ENCODE results near the gene ARF1. TPM values are rescaled to one million over a fixed set of nuclear protein-coding genes. Genes with fewer than 3 reads are reported as not detected.
A peak's percentile ranks its signal among the peaks of the same experiment; 100 is the strongest.

Gene ARF1
- total RNA-seq, 1 donor from 2014 or later: 339 TPM

GRCh38 chr1:228041316-228041715, 41.2 kb upstream of the ARF1 start:
- H3K27me3 Mint-ChIP-seq (ENCODE audit: low read depth): peaks cover 26% of the 10 kb centered on the region
- no peak for TF ChIP-seq CTCF (IDR thresholded peaks at IDR 0.05)
- H3K4me1 Mint-ChIP-seq (ENCODE audit: low read depth): peaks cover 2% of the 10 kb centered on the region
- H3K9me3 Mint-ChIP-seq (ENCODE audit: low read depth): no peaks in the 10 kb centered on the region
- no peak overlapping the region for H3K27ac Mint-ChIP-seq (ENCODE audit: unreplicated experiment)
- DNase-seq (ENCODE audit: low spot score): no peak
- H3K4me3 Mint-ChIP-seq (ENCODE audit: unreplicated experiment): no peak overlapping the region
- H3K36me3 Mint-ChIP-seq (ENCODE audit: low read depth): no peaks in the 10 kb centered on the region

- peaks cover 2% of the 10 kb centered on the region for H3K4me1 Mint-ChIP-seq (ENCODE audit: low read depth)
- H3K27ac Mint-ChIP-seq (ENCODE audit: unreplicated experiment): no peak overlapping the region
- no peaks in the 10 kb centered on the region for H3K36me3 Mint-ChIP-seq (ENCODE audit: low read depth)
- peaks cover 23% of the 10 kb centered on the region for H3K27me3 Mint-ChIP-seq (ENCODE audit: low read depth)
- no peak overlapping the region for H3K4me3 Mint-ChIP-seq (ENCODE audit: unreplicated experiment)
- H3K9me3 Mint-ChIP-seq (ENCODE audit: low read depth): no peaks in the 10 kb centered on the region
- no peak for TF ChIP-seq CTCF (IDR thresholded peaks at IDR 0.05)
- DNase-seq (ENCODE audit: low spot score): no peak
Observed at GRCh38 chr1:228042508-228042907, 40.0 kb upstream of the ARF1 start.

- no peaks in the 10 kb centered on the region for H3K4me1 Mint-ChIP-seq (ENCODE audit: low read depth)
- H3K4me3 Mint-ChIP-seq (ENCODE audit: unreplicated experiment): no peak overlapping the region
- H3K9me3 Mint-ChIP-seq (ENCODE audit: low read depth): no peaks in the 10 kb centered on the region
- no peak for TF ChIP-seq CTCF (IDR thresholded peaks at IDR 0.05)
- H3K27me3 Mint-ChIP-seq (ENCODE audit: low read depth): peaks cover 20% of the 10 kb centered on the region
- DNase-seq (ENCODE audit: low spot score): peak; percentile 34
- H3K27ac Mint-ChIP-seq (ENCODE audit: unreplicated experiment): no peak overlapping the region
- no peaks in the 10 kb centered on the region for H3K36me3 Mint-ChIP-seq (ENCODE audit: low read depth)
Observed at GRCh38 chr1:228043281-228043848, 39.1 kb upstream of the ARF1 start.

GRCh38 chr1:228044961-228045360, 37.5 kb upstream of the ARF1 start:
- Mint-ChIP-seq H3K27me3 (ENCODE audit: low read depth) (peaks cover 25% of the 10 kb centered on the region), H3K4me3 (ENCODE audit: unreplicated experiment) (no peak overlapping the region), H3K9me3 (ENCODE audit: low read depth) (no peaks in the 10 kb centered on the region), H3K36me3 (ENCODE audit: low read depth) (no peaks in the 10 kb centered on the region), H3K4me1 (ENCODE audit: low read depth) (no peaks in the 10 kb centered on the region), H3K27ac (ENCODE audit: unreplicated experiment) (no peak overlapping the region)
- no peak for TF ChIP-seq CTCF (IDR thresholded peaks at IDR 0.05)
- no peak for DNase-seq (ENCODE audit: low spot score)

- H3K9me3 Mint-ChIP-seq (ENCODE audit: low read depth): no peaks in the 10 kb centered on the region
- H3K27me3 Mint-ChIP-seq (ENCODE audit: low read depth): peaks cover 25% of the 10 kb centered on the region
Observed at GRCh38 chr1:228045405-228045804, 37.1 kb upstream of the ARF1 start.

More at GRCh38 chr1:228045405-228045804, 37.1 kb upstream of the ARF1 start:
- peak; percentile 50 for DNase-seq (ENCODE audit: low spot score)
- H3K4me3 Mint-ChIP-seq (ENCODE audit: unreplicated experiment): no peak overlapping the region
- H3K27ac Mint-ChIP-seq (ENCODE audit: unreplicated experiment): no peak overlapping the region
- no peaks in the 10 kb centered on the region for H3K4me1 Mint-ChIP-seq (ENCODE audit: low read depth)
- H3K36me3 Mint-ChIP-seq (ENCODE audit: low read depth): no peaks in the 10 kb centered on the region
- TF ChIP-seq CTCF (IDR thresholded peaks at IDR 0.05): no peak

Measured in chondrocyte (in vitro differentiated cells).